Adrenal gland (tissue), 12 donors: ENCODE data around the gene LDAH. TPM values are rescaled to one million over a fixed set of nuclear protein-coding genes. Genes with fewer than 3 reads are reported as not detected.

Source experiments
- DNase-seq, 7 donors: peaks; one replicate each; pipeline ENCODE4 v3.0.0-alpha.2; 2019 to 2020
- H3K27ac ChIP-seq, 5 donors: fragments of 200-600 bp; sonication (generic) in 4 of 5; 1 replicate in 3 of 5; 2 replicates in 2 of 5; pipeline versions ENCODE4 v1.5.1 to v1.8.0; 2016 to 2020; ENCODE audit warnings: mild to moderate bottlenecking in 1 of 5
- H3K27me3 ChIP-seq: fragments of 200-600 bp; 2 replicates; pipeline ENCODE4 v1.8.0; 2021
- H3K36me3 ChIP-seq, 2 donors: fragments of 200-600 bp; replicated peaks in 1 of 2; 1 replicate in 1 of 2; 2 replicates in 1 of 2; pipeline versions ENCODE4 v1.5.1 to v1.8.0; 2018 to 2022
- H3K4me1 ChIP-seq, 2 donors: fragments of 200-600 bp; replicated peaks in 1 of 2; 1 replicate in 1 of 2; 2 replicates in 1 of 2; pipeline versions ENCODE4 v1.5.1 to v1.8.0; 2018 to 2021
- H3K4me3 ChIP-seq, 4 donors: fragments of 200-600 bp; sonication (generic) in 3 of 4; one replicate each; pipeline ENCODE4 v1.5.1; 2016 to 2018
- H3K9me3 ChIP-seq, 3 donors: fragments of 200-600 bp; sonication (generic) in 1 of 3; replicated peaks in 1 of 3; 1 replicate in 2 of 3; 2 replicates in 1 of 3; pipeline versions ENCODE4 v1.5.1 to v1.8.0; 2016 to 2021
- POLR2A ChIP-seq, 2 donors: fragments of 450-650 bp; IDR thresholded peaks; one replicate each; pipeline ENCODE4 v1.6.1; 2017; ENCODE audit warnings: antibody characterized with exemption in 2 of 2, mild to moderate bottlenecking in 2 of 2, moderate library complexity in 1 of 2
- WGBS, 4 donors: extraction: QIAGEN DNeasy Blood & Tissue Kit in 2 of 4; methylation state at CpG; one replicate each; pipeline versions ENCODE4 v1.1.5 to v1.1.7; 2013 to 2017; 5-methylcytosine and 5-hydroxymethylcytosine counted together
- intact Hi-C, 2 donors: fragments of 100-400 bp; cut with DNase I; formaldehyde crosslinking; loops; one replicate each; pipeline versions ENCODE4 v1.14.1 to v1.15.0; 2022 to 2023
- polyA plus RNA-seq, 3 donors: library from polyadenylated mRNA; stranded (reverse); fragments of 200-250 nt in 2 of 3; fragments of 350-450 nt in 1 of 3; fragmentation: Illumina TruSeq in 1 of 3; extraction: RNeasy Lipid Tissue Mini Kit (QIAGEN cat#74804) in 1 of 3; gene quantifications; one replicate each; pipeline ENCODE4 v1.2.3, GENCODE V29; 2013 to 2014
- total RNA-seq, 9 donors: library from RNA; depleted of rRNA in 4 of 9; stranded (reverse); fragments of >200 nt in 4 of 9; fragments of 120-200 nt in 1 of 9; fragmentation: NEBNext Ultra II Directional in 1 of 9; extraction: Animal tissue kit (Norgen Biotek cat#: 25700) in 1 of 9; gene quantifications; one replicate each; pipeline versions ENCODE4 v1.1.0 to v1.2.4, GENCODE V29; 2013 to 2023
- TF ChIP-seq, protein P1 (sequence below), 6 experiments: fragments of 450-650 bp in 4 of 6; fragments of 200-600 bp in 2 of 6; sonication (generic) in 1 of 6; IDR thresholded peaks; 1 replicate in 5 of 6; 2 replicates in 1 of 6; pipeline versions ENCODE4 v1.5.1 to v1.8.0; 2016 to 2021; ENCODE audit warnings: antibody characterized with exemption in 6 of 6, mild to moderate bottlenecking in 2 of 6, moderate library complexity in 1 of 6
- donor health status: healthy with polysubstance abuse.
- donor health status: Bipolar disorder and iron deficiency.
- donor health status: DM: yes; HTN: yes; CAD: no.
- donor health status: DM: no; HTN: no; CAD: no.
- donor health status: DM: no; HTN: no; CAD: no.
- donor health status: DM: yes; HTN: yes; CAD: no.

Gene LDAH
- total and polyA plus RNA-seq, 12 donors: 7.0 to 64.9 (median 31.5) TPM

DNA sequence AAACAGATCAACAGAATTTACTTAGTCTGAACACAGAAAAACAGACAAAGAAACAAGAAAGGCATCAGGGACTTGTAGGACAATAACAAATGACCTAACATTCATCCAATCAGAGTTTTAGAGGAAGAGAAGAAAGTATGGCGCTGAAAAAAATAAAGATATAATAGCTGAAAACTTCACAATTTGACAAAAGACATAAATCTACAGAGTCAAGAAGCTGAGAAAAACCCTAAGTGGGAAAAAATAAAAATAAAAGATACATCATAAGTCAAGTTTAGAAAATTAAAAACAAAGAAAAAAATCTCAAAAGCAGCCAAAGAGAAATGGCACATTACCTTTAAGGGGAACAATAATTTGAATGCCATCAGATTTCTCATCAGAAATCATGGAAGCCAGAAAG, 7.7 kb downstream of the LDAH start:
- Histone ChIP-seq H3K4me1 (peaks cover 0 to 7% of the 10 kb centered on the region in 2 donors), H3K36me3 (no peaks in the 10 kb centered on the region), H3K9me3 (no peaks in the 10 kb centered on the region), H3K27ac (no peak overlapping the region), H3K27me3 (no peaks in the 10 kb centered on the region), H3K4me3 (no peak overlapping the region)
- intact Hi-C loops: no loop called here
- DNase-seq: no peak
- 93 to 100% (median 95%) methylated on average over 1 of the region's 1 CpG for WGBS, 4 donors
- no peak for TF ChIP-seq POLR2A (IDR thresholded peaks at IDR 0.05)
- TF ChIP-seq, protein P1, sequence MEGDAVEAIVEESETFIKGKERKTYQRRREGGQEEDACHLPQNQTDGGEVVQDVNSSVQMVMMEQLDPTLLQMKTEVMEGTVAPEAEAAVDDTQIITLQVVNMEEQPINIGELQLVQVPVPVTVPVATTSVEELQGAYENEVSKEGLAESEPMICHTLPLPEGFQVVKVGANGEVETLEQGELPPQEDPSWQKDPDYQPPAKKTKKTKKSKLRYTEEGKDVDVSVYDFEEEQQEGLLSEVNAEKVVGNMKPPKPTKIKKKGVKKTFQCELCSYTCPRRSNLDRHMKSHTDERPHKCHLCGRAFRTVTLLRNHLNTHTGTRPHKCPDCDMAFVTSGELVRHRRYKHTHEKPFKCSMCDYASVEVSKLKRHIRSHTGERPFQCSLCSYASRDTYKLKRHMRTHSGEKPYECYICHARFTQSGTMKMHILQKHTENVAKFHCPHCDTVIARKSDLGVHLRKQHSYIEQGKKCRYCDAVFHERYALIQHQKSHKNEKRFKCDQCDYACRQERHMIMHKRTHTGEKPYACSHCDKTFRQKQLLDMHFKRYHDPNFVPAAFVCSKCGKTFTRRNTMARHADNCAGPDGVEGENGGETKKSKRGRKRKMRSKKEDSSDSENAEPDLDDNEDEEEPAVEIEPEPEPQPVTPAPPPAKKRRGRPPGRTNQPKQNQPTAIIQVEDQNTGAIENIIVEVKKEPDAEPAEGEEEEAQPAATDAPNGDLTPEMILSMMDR (IDR thresholded peaks at IDR 0.05): no peak

DNA sequence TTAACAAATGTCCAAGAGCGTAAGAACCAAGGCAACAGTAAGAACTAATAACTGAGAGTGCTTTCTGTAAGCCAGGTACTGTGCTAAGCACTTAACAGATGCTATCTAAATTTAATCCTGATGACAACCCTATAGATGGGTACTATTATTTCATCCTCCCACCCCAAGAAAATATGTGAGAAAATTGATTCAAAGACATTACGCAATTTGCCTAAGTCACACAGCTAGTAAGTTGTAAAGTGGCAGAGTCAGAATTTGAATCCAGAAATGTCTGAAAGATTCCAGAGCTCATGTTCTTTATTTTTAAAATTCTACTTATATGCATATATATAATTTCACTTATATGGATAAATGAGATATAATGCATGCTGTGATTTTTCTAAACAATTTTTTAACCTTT, 10.1 kb downstream of the LDAH start:
- no peak for DNase-seq
- Histone ChIP-seq H3K27ac (no peak overlapping the region), H3K9me3 (no peaks in the 10 kb centered on the region), H3K36me3 (no peaks in the 10 kb centered on the region), H3K27me3 (no peaks in the 10 kb centered on the region), H3K4me3 (no peak overlapping the region), H3K4me1 (no peaks in the 10 kb centered on the region)
- no peak for TF ChIP-seq POLR2A (IDR thresholded peaks at IDR 0.05)
- TF ChIP-seq, protein P1 (IDR thresholded peaks at IDR 0.05): no peak
- intact Hi-C loops: no loop called here
- WGBS, 4 donors: 91 to 100% (median 97%) methylated on average over 2 of the region's 2 CpGs

DNA sequence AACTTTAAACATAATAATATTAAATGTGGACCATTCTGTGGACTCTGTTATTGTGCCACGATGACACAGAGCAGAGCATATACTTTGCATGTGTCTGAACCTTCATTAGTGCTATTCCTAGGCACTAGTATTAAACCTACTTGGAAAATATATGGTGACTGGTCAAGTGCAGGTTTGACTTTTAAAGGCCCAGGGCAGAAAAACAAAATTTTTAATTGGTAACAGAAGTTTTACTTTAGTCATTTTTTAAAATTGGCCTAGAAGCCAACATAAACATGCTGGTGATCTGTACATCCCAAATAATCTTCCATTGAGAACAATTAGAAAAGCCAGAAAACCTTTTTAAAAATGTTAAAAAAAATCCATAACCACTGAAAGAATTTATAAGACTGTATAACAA, 16.6 kb downstream of the LDAH start:
- H3K36me3 ChIP-seq: no peaks in the 10 kb centered on the region
- intact Hi-C loops: no loop called here
- WGBS, 4 donors: 51 to 70% (median 69%) methylated on average over 1 of the region's 1 CpG
- no peak overlapping the region for H3K27ac ChIP-seq
- no peak for DNase-seq
- no peaks in the 10 kb centered on the region for H3K27me3 ChIP-seq
- no peaks in the 10 kb centered on the region for H3K9me3 ChIP-seq
- TF ChIP-seq, protein P1 (IDR thresholded peaks at IDR 0.05): no peak
- TF ChIP-seq POLR2A (IDR thresholded peaks at IDR 0.05): no peak
- H3K4me1 ChIP-seq: peaks cover 0 to 7% of the 10 kb centered on the region in 2 donors
- H3K4me3 ChIP-seq: no peak overlapping the region

DNA sequence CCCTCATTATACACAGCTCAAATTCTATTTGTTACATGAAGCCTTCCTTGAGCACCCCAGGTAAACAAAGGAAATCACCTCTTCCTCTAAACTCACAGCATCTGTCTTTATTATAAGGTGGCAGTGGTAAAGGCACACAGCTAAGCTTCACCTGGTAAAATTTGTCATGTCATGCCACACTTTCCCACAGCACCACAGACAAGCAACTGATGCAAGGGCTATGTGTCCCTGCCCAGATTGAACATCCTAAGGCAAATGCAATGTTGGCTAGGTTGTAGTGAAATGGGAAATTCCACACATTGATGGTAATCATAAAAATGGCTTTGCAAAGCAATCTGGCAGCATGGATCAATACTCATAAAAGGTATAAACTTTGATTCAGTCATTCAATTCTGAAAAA, 18.9 kb downstream of the LDAH start:
- Histone ChIP-seq H3K27me3 (no peaks in the 10 kb centered on the region), H3K4me3 (no peak overlapping the region), H3K9me3 (no peaks in the 10 kb centered on the region), H3K36me3 (no peaks in the 10 kb centered on the region), H3K27ac (no peak overlapping the region), H3K4me1 (peaks cover 0 to 7% of the 10 kb centered on the region in 2 donors)
- TF ChIP-seq, protein P1 (IDR thresholded peaks at IDR 0.05): no peak
- intact Hi-C loops: no loop called here
- no peak for DNase-seq
